SKM-1 (cell line): ENCODE measurements around the gene NDUFS1.
"Not testable (repeated sequence)": the region's sequence is repeated elsewhere in the genome, so short reads cannot be mapped to it uniquely, and the experiment has no call there.

Experiments
- DNase-seq: peaks from one replicate; lab custom pipeline; 2025; ENCODE audit not compliant: unreplicated experiment; lab: John Stamatoyannopoulos, UW

NDUFS1 gene

GRCh38 chr2:206159346-206160124 is at the start of gene NDUFS1, which contains the start of gene EEF1B2:
Gene NDUFS1 (minus strand): TSS chr2:206159444. CDS start chr2:206153678, 5,766 bp downstream.
Gene EEF1B2 (plus strand): TSS chr2:206159895. CDS start chr2:206159980, 85 bp downstream.
- DNase-seq = peak; percentile 95

- DNase-seq = no peak
Measured at GRCh38 chr2:206208900-206209299, 49.7 kb upstream of the NDUFS1 start.

GRCh38 chr2:206207316-206207715 is 48.1 kb upstream of the NDUFS1 start:
- not testable (repeated sequence) for DNase-seq

- DNase-seq = no peak
Measured at GRCh38 chr2:206204710-206205109, 45.5 kb upstream of the NDUFS1 start.

DNA sequence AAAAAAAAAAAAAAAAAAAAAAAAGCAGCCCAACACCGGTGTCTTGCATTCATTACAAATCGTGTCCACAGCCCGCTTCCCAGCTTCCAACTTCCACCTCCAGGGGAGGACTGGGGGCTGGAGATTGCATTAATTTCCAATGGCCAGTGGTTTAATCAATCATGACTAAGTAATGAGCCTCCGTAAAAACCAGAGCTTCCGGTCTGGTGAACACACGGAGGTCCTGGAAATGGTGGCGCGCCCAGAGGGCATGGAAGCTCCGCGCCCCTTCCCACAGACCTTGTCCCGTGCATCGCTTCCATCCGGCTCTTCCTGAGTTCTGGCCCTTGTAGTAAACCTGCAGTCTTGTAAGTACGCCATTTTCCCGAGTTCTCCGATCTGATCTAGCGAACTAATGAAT is 44.1 kb upstream of the NDUFS1 start:
- DNase-seq = no peak

- no peak for DNase-seq
Measured at GRCh38 chr2:206202446-206202845, 43.2 kb upstream of the NDUFS1 start.

- no peak for DNase-seq
Measured at GRCh38 chr2:206201075-206201848, 42.0 kb upstream of the NDUFS1 start.

DNA sequence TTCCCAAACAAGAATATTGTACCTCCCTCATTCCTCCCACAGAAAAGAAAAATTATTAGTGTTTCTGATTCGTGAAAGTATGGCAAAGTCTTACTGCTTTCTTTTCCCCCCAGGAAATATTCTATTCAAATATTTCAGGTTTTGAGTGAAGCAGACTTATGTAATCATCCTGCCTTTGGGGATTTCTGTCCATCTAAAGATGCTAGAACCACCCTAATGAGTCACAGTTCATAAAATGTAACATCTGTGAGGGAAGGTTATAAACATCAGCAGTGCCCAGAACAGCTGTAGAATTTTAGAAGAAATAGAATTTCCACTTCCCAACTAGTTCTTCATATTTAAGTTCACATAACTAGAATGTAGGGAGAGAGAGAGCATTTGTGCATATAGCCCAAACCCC is 39.4 kb upstream of the NDUFS1 start:
- no peak for DNase-seq

DNA sequence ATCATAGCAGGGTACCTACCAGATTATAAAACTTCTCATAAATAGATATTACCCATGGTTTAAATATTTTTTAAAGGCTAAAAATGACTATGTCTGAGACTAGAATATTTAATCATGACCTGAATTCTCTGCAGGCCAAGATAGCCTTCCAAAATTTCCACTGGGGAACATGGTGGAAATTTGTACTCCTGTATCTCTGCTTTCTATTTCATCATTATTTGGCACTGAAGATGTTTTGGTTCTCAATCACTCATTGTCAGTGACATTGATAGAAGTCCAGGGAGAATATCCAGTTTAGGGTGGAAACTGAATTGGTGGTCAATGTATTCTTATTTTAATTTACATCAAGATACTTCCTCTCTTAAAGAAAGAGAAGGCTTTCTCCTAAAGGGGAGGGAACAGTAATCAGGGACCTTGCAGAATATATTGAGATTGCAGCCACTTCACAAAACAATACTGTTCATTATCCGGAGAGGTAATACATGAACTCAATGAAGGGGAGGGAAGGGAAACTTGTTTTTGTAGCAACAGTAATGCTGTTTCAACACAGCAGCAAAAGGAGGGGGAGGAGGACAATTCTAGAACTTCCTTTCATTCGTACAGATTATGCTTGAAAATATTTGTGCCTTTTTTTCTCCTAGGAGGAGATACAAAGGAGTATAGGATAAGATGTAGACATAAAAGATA is 34.6 kb upstream of the NDUFS1 start:
- DNase-seq = peak; percentile 4

DNA sequence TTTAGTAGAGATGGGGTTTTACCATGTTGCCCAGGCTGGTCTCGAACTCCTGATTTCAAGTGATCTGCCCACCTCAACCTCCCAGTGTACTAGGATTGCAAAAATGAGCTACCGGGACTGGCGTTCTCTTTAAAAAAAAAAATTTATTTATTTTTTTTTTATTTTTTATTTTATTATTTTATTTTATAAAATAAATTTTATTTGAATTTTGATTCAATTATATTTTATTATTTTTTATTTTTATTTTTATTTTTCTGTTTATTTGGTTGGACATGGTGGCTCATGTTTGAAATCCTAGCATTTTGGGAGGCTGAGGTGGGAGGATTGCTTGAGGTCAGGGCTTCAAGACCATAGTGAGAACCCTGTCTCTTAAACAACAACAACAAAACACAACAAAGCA is 32.9 kb upstream of the NDUFS1 start:
- no peak for DNase-seq

DNA sequence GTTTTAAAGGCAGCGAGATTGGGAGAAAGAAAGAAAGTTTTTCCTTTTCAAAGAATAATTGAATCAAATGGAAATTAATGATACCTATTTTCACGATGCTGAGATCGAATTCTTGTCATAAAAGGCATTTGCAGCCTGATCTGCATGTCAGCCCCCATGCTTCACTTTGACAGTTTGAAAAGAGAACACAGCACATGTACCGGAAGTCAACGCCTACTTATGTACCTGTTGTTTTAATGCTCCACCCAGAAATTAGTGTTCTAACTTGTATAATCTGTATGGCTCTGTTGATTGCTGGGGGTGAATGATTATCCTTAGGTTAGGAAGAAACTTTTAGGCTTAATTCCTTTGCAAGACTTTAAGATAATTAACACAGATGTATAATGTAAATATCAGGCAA is 31.4 kb upstream of the NDUFS1 start:
- no peak for DNase-seq

- DNase-seq = no peak
Measured at GRCh38 chr2:206190111-206190510, 30.9 kb upstream of the NDUFS1 start.

- no peak for DNase-seq
Measured at GRCh38 chr2:206189691-206190090, 30.4 kb upstream of the NDUFS1 start.

- DNase-seq = not testable (repeated sequence)
Measured at GRCh38 chr2:206181526-206181925, 22.3 kb upstream of the NDUFS1 start.

DNA sequence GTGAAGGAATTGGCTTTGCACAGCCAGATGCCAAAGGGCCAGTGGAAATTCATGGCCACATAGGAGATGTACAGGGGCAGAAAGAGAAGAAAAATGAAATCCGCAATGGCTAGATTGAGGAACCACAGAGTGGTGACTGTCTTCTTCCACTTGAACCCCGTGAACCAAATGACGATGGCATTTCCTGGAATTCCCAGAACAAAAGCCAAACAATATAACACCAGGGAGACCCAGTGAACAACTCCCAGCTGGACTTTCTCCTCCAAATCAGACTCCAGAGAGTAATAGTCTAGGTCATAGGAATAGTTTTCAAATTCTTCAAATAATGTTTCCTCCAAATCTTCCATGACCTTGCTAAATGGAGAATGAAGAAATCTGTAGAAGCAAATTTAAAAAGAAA is 17.7 kb upstream of the NDUFS1 start:
- DNase-seq = no peak

GRCh38 chr2:206176121-206176520 is 16.9 kb upstream of the NDUFS1 start:
- no peak for DNase-seq

DNA sequence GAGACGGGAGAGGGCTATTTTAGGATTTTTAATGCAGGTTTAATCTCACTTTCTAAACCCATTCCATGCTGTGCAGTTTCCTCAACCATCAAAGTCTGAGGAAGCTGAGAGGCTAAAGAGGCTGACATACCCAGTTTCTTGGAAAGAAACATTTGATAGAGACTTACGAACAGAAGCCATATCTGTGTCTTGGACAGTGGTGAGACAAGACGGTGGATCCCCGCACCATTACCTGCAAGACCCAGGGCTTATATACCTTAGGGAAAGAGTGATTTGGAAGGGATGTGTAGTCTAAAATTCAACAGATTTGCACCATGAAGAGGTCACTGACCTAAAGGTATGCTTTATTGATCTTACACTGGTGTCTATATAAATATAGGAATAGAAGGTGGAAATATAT is 13.9 kb upstream of the NDUFS1 start:
- DNase-seq = no peak

- not testable (repeated sequence) for DNase-seq
Measured at GRCh38 chr2:206171624-206172397, 12.6 kb upstream of the NDUFS1 start.

DNA sequence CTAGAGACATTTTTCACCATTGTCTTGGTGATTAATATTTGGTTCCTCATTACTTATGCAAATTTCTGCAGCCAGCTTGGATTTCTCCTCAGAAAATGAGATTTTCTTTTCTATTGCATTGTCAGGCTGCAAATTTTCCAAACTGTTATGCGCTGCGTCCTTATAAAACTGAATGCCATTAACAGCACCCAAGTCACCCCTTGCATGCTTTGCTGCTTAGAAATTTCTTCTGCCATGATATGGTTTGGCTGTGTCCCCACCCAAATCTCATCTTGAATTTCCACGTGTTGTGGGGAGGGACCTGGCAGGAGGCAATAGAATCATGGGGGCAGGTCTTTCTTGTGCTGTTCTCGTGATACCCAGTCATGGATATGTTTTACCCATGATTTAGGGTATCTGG is 9.0 kb upstream of the NDUFS1 start:
- DNase-seq = not testable (repeated sequence)

GRCh38 chr2:206164261-206164862 is 5.1 kb upstream of the NDUFS1 start:
- no peak for DNase-seq
